GM21526 (cell line): ENCODE results near the gene COL5A1.

Source experiments
- ATAC-seq: cut with Tn5 transposase; IDR thresholded peaks from one replicate; pipeline ENCODE4 v1.9.1; 2021; ENCODE audit warnings: moderate library complexity; ENCODE audit not compliant: unreplicated experiment, low FRiP score

Gene COL5A1

GRCh38 chr9:134778841-134779411 is 137.3 kb downstream of the COL5A1 start:
- ATAC-seq, result no peak

DNA sequence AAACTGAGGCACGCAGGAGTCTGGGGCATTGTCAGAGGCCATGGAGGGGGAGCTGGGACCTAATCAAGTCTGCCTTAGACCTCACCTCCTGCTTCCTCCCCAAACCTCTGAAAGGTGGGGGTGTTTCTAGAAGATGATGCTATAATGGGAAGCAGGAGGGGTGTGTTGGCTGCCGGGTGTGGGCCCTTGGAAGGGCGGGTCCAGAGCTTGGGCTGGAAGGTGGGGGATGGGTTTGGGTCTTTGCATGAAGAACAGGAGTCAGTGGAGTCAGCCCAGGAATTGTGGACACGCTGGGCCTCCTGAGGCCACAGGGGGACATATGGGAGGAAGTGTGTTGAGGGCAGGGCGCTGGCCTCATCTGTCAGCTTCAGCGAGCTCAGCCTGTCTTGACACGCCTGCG is 138.0 kb downstream of the COL5A1 start:
- no peak for ATAC-seq

DNA sequence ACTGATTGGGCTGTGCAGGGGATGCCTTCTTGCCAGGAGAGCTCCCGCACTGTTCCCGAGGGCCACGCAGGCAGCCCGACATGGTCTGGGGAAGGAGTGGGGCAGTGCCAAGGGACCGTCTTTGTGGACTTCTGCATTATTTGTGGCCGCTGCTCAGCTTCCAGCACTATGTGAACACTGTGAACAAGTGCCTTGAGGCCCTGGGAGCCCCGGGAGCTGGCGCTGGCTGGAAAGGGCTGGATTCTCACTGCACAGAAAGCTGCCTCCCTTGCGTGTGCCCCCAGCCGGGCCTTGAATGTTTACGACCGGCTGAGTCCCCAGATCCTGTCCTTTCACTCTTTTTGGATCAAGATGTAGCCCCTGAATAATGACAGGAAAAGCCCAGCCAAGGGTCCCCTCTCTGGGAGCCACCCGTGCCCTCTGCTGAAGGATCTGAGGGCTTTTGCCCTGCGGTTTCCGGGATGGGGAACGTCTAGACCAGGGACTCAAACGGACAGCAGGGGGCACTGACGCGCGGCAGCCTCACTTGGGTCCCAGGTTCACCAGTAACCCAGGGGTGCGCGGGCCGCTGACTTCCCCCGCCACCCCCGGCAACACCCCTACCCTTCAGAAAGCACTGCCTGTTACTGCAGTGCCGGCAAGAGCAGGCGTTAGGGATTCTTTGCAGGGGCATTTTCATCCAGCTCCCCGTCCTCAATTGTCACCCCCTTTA is 140.1 kb downstream of the COL5A1 start:
- no peak for ATAC-seq

GRCh38 chr9:134782921-134783698 is 141.5 kb downstream of the COL5A1 start:
- ATAC-seq, result no peak

GRCh38 chr9:134783699-134784039 is 142.1 kb downstream of the COL5A1 start:
- no peak for ATAC-seq

GRCh38 chr9:134784577-134785305 is 143.1 kb downstream of the COL5A1 start:
- ATAC-seq, result no peak

DNA sequence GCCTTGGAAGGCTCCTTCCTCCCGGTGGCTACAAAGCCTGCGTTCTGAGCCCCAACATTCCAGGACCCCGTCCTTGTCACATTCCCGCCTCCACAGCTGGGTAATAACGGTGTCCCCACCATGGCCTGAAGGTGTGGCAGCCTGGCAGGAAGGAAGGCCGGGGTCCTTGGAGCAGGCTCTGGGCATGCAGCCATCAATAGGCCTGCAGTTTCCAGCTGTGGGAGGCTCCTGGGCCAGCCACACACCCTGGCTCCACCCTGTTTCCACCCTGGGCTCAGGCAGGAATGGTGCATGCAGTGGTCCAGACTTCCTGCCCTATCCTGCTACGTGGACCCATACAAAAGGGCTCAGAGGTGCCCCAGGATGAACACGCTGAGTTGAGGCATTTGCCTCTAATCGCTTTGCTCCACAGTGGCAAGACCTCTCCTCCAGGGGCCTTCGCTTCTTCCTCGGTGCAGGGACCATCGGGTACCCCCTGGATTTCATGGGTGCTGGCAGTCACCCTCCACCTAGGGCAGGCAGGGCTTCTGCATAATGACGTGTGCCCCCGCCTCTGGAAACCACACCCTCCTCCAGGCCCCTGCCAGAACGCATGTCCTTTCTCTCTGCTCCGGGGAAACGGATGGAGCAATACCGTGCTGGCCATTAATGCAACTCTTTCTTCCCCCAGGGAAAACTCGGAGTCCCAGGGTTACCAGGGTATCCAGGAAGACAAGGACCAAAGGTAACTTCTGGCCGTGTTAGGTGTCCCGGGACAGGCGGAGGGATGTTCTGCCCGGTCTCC is 143.9 kb downstream of the COL5A1 start:
- no peak for ATAC-seq

GRCh38 chr9:134787601-134788531 is 146.3 kb downstream of the COL5A1 start:
- ATAC-seq, result no peak

DNA sequence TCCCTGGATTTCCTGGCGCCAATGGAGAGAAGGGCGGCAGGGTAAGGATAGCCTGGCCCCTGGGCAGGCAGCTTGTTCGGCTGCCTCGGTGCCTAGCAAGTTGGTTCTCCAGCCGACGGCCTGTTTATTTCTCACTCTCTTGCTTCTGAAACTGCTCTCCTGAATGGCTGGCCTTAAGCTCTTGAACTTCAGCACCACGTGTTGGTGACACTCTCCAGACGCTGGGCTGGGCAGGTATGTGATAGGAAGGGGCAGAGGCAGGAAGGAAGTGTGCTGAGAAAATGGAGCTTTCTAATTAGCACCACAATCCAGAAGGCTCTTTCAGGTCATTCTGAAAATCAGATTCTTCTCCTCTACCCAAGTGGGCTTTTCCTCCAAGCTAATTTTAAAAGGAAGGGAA is 147.6 kb downstream of the COL5A1 start:
- no peak for ATAC-seq

GRCh38 chr9:134791009-134791408 is 149.4 kb downstream of the COL5A1 start:
- no peak for ATAC-seq

DNA sequence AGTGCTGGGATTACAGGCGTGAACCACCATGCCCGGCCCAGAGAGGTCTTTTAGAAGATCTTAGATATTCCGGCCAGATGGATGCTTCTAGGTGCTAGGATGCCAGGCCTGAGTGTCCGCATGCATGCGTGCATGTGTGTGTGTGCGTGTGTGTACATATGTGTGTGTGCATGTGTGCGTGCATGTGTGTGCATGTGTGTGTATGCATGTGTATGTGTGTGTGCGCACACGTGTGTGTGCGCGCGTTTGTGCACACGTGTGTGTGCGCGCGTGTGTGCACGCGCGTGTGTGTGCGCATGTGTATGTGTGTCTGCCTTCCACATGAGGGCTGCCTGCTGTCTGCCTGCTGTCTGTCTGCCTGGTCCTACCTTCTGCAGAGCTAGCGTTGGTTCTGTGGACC is 151.0 kb downstream of the COL5A1 start:
- no peak for ATAC-seq

DNA sequence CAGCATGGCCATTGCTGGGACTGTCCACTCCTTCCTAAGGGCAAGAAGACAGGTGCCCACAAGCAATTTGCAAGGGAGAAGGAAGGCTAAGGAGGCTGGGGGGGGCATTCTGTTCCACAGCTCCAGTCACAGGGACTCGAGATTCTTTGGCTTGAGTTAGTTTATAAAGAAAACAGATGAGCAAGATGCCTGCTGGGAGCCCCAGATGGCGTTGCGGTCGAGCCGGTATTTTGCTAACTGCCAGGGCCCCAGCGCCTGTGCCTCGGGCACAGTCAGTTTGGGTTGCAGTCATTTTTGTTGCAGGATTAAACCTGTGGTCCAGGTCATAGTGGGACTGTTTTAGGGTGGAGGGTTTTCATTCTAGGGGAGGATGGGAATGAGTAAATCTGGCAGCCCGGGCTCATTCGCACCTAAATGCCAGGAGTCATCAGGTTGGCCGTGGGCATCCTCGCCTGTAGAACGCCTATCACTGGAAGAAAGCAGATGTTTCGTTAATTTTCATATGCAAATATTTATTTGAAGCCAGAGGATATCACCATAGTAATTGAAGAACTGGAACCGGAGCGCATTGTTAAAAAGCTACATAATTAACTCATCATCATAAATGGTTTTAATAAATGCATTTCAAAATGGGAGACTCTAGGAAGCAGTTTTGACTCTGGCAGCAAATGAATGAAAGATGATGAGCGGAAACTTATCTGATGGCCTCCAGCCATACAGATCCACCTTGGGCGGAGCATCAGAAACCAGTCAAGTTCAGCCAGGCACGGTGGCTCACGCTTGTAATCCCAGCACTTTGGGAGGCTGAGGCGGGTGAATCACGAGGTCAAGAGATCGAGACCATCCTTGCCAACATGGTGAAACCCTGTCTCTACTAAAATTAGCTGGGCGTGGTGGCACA is 151.9 kb downstream of the COL5A1 start:
- ATAC-seq, result no peak

- no peak for ATAC-seq
These were observed 153.2 kb downstream of the COL5A1 start for GRCh38 chr9:134794663-134795370.

GRCh38 chr9:134795446-134795845 is 153.8 kb downstream of the COL5A1 start:
- ATAC-seq, result no peak

- ATAC-seq, result no peak
These were observed 155.3 kb downstream of the COL5A1 start for GRCh38 chr9:134796882-134797281.

- ATAC-seq, result no peak
These were observed 159.3 kb downstream of the COL5A1 start for GRCh38 chr9:134800791-134801339.

GRCh38 chr9:134802216-134802795 is 160.7 kb downstream of the COL5A1 start:
- ATAC-seq, result no peak
